NAMALWA (cell line): ENCODE results near the gene SPTSSB.
A peak's percentile ranks its signal among the peaks of the same experiment; 100 is the strongest.

Experiments used
- DNase-seq: peaks from one replicate; pipeline ENCODE4 v3.0.0-alpha.2; 2015; ENCODE audit warnings: low spot score

SPTSSB gene

GRCh38 chr3:161339517-161340500, 31.5 kb downstream of the SPTSSB start:
- no peak for DNase-seq

GRCh38 chr3:161337311-161337710, 34.0 kb downstream of the SPTSSB start:
- no peak for DNase-seq

- no peak for DNase-seq
Measured at GRCh38 chr3:161336661-161337060, 34.7 kb downstream of the SPTSSB start.

- DNase-seq, result no peak
Measured at GRCh38 chr3:161333696-161334095, 37.6 kb downstream of the SPTSSB start.

GRCh38 chr3:161332792-161333191, 38.5 kb downstream of the SPTSSB start:
- DNase-seq, result no peak

GRCh38 chr3:161325059-161325458, 46.3 kb downstream of the SPTSSB start:
- no peak for DNase-seq

GRCh38 chr3:161323926-161324621, 47.2 kb downstream of the SPTSSB start:
- no peak for DNase-seq

- no peak for DNase-seq
Measured at GRCh38 chr3:161322781-161323568, 48.3 kb downstream of the SPTSSB start.

- no peak for DNase-seq
Measured at GRCh38 chr3:161320837-161321236, 50.5 kb downstream of the SPTSSB start.

GRCh38 chr3:161319867-161320266, 51.5 kb downstream of the SPTSSB start:
- DNase-seq, result no peak

GRCh38 chr3:161317077-161317476, 54.2 kb downstream of the SPTSSB start:
- no peak for DNase-seq

- no peak for DNase-seq
Measured at GRCh38 chr3:161316006-161316689, 55.2 kb downstream of the SPTSSB start.

- no peak for DNase-seq
Measured at GRCh38 chr3:161314836-161315395, 56.4 kb downstream of the SPTSSB start.

GRCh38 chr3:161310649-161311423, 60.5 kb downstream of the SPTSSB start:
- no peak for DNase-seq

- peak; percentile 49 for DNase-seq
Measured at GRCh38 chr3:161305095-161305991, 66.0 kb downstream of the SPTSSB start.

GRCh38 chr3:161296814-161297213, 74.5 kb downstream of the SPTSSB start:
- DNase-seq, result no peak

GRCh38 chr3:161295325-161295724, 76.0 kb downstream of the SPTSSB start:
- DNase-seq, result no peak
